ENCODE results near the gene SAC3D1. TPM values are rescaled to one million over a fixed set of nuclear protein-coding genes. Genes with fewer than 3 reads are reported as not detected.

The SAC3D1 gene
- total RNA-seq, 4 donors from 2014 or later = 4.8 to 11.8 (median 10.1) TPM

- TF ChIP-seq CTCF (IDR thresholded peaks at IDR 0.05) = no peak
- ATAC-seq (ENCODE audit: low FRiP score) (no peak), DNase-seq (ENCODE audit: low spot score) (no peak)
Observed at GRCh38 chr11:65053827-65054508, 13.0 kb downstream of the SAC3D1 start.

- TF ChIP-seq CTCF (IDR thresholded peaks at IDR 0.05) = no peak
- DNase-seq (ENCODE audit: low spot score) = no peak
Observed at GRCh38 chr11:65055538-65055937, 14.5 kb downstream of the SAC3D1 start.

GRCh38 chr11:65056999-65057398 is 16.0 kb downstream of the SAC3D1 start:
- DNase-seq (ENCODE audit: low spot score) (no peak), ATAC-seq (ENCODE audit: low FRiP score) (no peak)
- TF ChIP-seq CTCF (IDR thresholded peaks at IDR 0.05) = no peak

More at GRCh38 chr11:65055538-65055937, 14.5 kb downstream of the SAC3D1 start:
- ATAC-seq (ENCODE audit: low FRiP score) = no peak

- DNase-seq (ENCODE audit: low spot score) = no peak
- TF ChIP-seq CTCF (IDR thresholded peaks at IDR 0.05) = no peak
- ATAC-seq (ENCODE audit: low FRiP score) = no peak
Observed at GRCh38 chr11:65057526-65057925, 16.5 kb downstream of the SAC3D1 start.

- TF ChIP-seq CTCF (IDR thresholded peaks at IDR 0.05) = no peak
- DNase-seq (ENCODE audit: low spot score) = no peak
- no peak for ATAC-seq (ENCODE audit: low FRiP score)
Observed at GRCh38 chr11:65058012-65058411, 17.0 kb downstream of the SAC3D1 start.

GRCh38 chr11:65058419-65059054 is 17.5 kb downstream of the SAC3D1 start, which contains the start of gene NAALADL1:
TSS of gene NAALADL1 (minus strand) at chr11:65058553. CDS start at chr11:65058521, 32 bp downstream.
- no peak for TF ChIP-seq CTCF (IDR thresholded peaks at IDR 0.05)
- ATAC-seq (ENCODE audit: low FRiP score) = no peak

GRCh38 chr11:65059523-65059922 is 18.5 kb downstream of the SAC3D1 start:
- TF ChIP-seq CTCF (IDR thresholded peaks at IDR 0.05) = no peak
- ATAC-seq (ENCODE audit: low FRiP score) = no peak
- DNase-seq (ENCODE audit: low spot score) = no peak

More at GRCh38 chr11:65058419-65059054, 17.5 kb downstream of the SAC3D1 start, which contains the start of gene NAALADL1:
- DNase-seq (ENCODE audit: low spot score) = no peak

Data from omental fat pad (tissue), 4 donors.